ENCODE data around the gene SRP14. TPM values are rescaled to one million over a fixed set of nuclear protein-coding genes. Genes with fewer than 3 reads are reported as not detected.
"Not testable (repeated sequence)": the region's sequence is repeated elsewhere in the genome, so short reads cannot be mapped to it uniquely, and the experiment has no call there.

Gene SRP14
- total RNA-seq, 1 experiment from 2014 or later = 274 TPM

GRCh38 chr15:40080104-40080503 lies 41.1 kb upstream of the SRP14 start:
- BruUV-seq (replicated peaks) = no TSS peak
- peak overlapping the region; percentile 75 for H3K27ac ChIP-seq (ENCODE audit: low read depth, low read length, poor library complexity, severe bottlenecking)
- H3K36me3 ChIP-seq (ENCODE audit: insufficient read depth, low read length, poor library complexity, severe bottlenecking) = no peaks in the 10 kb centered on the region
- ChIA-PET CTCF (no interaction called here), POLR2A (ENCODE audit: low non-redundant PET) (interaction anchor here (0.6 kb wide), 1 partner anchor 1670 kb away, joined by 4 read pairs; no protein-coding TSS in a partner anchor)
- H3K4me1 ChIP-seq (ENCODE audit: insufficient read depth, low read length, poor library complexity, severe bottlenecking) = peaks cover 75% of the 10 kb centered on the region
- H3K9me3 ChIP-seq (ENCODE audit: low read depth, low read length, poor library complexity, severe bottlenecking) = no peaks in the 10 kb centered on the region
- DNase-seq (ENCODE audit: low spot score) = no peak
- TF ChIP-seq CTCF (conservative IDR thresholded peaks at IDR 0.05; ENCODE audit: low read depth, low read length) (no peak), EZH2 (IDR thresholded peaks at IDR 0.05; ENCODE audit: borderline replicate concordance, low read depth, low read length, poor library complexity, severe bottlenecking) (no peak)
- H3K27me3 ChIP-seq (replicated peaks; ENCODE audit: insufficient read depth, low read depth, low read length, poor library complexity) = no peaks in the 10 kb centered on the region
- intact Hi-C loops (cut with micrococcal nuclease; ENCODE audit: unreplicated experiment) = no loop called here
- H3K4me3 ChIP-seq (ENCODE audit: low read depth, low read length, poor library complexity, severe bottlenecking) = no peak overlapping the region

GRCh38 chr15:40079456-40079855 lies 40.5 kb upstream of the SRP14 start:
- Histone ChIP-seq H3K4me1 (ENCODE audit: insufficient read depth, low read length, poor library complexity, severe bottlenecking) (peaks cover 70% of the 10 kb centered on the region), H3K27ac (ENCODE audit: low read depth, low read length, poor library complexity, severe bottlenecking) (peak overlapping the region; percentile 87), H3K27me3 (replicated peaks; ENCODE audit: insufficient read depth, low read depth, low read length, poor library complexity) (no peaks in the 10 kb centered on the region), H3K36me3 (ENCODE audit: insufficient read depth, low read length, poor library complexity, severe bottlenecking) (no peaks in the 10 kb centered on the region), H3K4me3 (ENCODE audit: low read depth, low read length, poor library complexity, severe bottlenecking) (no peak overlapping the region), H3K9me3 (ENCODE audit: low read depth, low read length, poor library complexity, severe bottlenecking) (no peaks in the 10 kb centered on the region)
- no TSS peak for BruUV-seq (replicated peaks)
- no peak for DNase-seq (ENCODE audit: low spot score)
- intact Hi-C loops (cut with micrococcal nuclease; ENCODE audit: unreplicated experiment) = no loop called here
- CTCF ChIA-PET = no interaction called here
- no peak for TF ChIP-seq EZH2 (IDR thresholded peaks at IDR 0.05; ENCODE audit: borderline replicate concordance, low read depth, low read length, poor library complexity, severe bottlenecking)
- no peak for TF ChIP-seq CTCF (conservative IDR thresholded peaks at IDR 0.05; ENCODE audit: low read depth, low read length)
- POLR2A ChIA-PET (ENCODE audit: low non-redundant PET) = no interaction called here

- POLR2A ChIA-PET (ENCODE audit: low non-redundant PET) = no interaction called here
Observed at GRCh38 chr15:40075298-40076044, 36.5 kb upstream of the SRP14 start.

GRCh38 chr15:40074656-40075055 lies 35.7 kb upstream of the SRP14 start:
- H3K4me3 ChIP-seq (ENCODE audit: low read depth, low read length, poor library complexity, severe bottlenecking); H3K9me3 ChIP-seq (ENCODE audit: low read depth, low read length, poor library complexity, severe bottlenecking); H3K27me3 ChIP-seq (replicated peaks; ENCODE audit: insufficient read depth, low read depth, low read length, poor library complexity); DNase-seq (ENCODE audit: low spot score); H3K27ac ChIP-seq (ENCODE audit: low read depth, low read length, poor library complexity, severe bottlenecking); H3K36me3 ChIP-seq (ENCODE audit: insufficient read depth, low read length, poor library complexity, severe bottlenecking); BruUV-seq (replicated peaks); CTCF ChIA-PET; intact Hi-C loops (cut with micrococcal nuclease; ENCODE audit: unreplicated experiment); POLR2A ChIA-PET (ENCODE audit: low non-redundant PET): not testable (repeated sequence)
- H3K4me1 ChIP-seq (ENCODE audit: insufficient read depth, low read length, poor library complexity, severe bottlenecking) = peaks cover 40% of the 10 kb centered on the region

More at GRCh38 chr15:40075298-40076044, 36.5 kb upstream of the SRP14 start:
- intact Hi-C loops (cut with micrococcal nuclease; ENCODE audit: unreplicated experiment) = no loop called here
- H3K9me3 ChIP-seq (ENCODE audit: low read depth, low read length, poor library complexity, severe bottlenecking) = no peaks in the 10 kb centered on the region
- H3K36me3 ChIP-seq (ENCODE audit: insufficient read depth, low read length, poor library complexity, severe bottlenecking) = no peaks in the 10 kb centered on the region
- H3K4me3 ChIP-seq (ENCODE audit: low read depth, low read length, poor library complexity, severe bottlenecking) = no peak overlapping the region
- DNase-seq (ENCODE audit: low spot score) = no peak
- BruUV-seq (replicated peaks) = no TSS peak
- H3K4me1 ChIP-seq (ENCODE audit: insufficient read depth, low read length, poor library complexity, severe bottlenecking) = peaks cover 38% of the 10 kb centered on the region
- CTCF ChIA-PET = no interaction called here
- TF ChIP-seq EZH2 (IDR thresholded peaks at IDR 0.05; ENCODE audit: borderline replicate concordance, low read depth, low read length, poor library complexity, severe bottlenecking) (no peak), CTCF (conservative IDR thresholded peaks at IDR 0.05; ENCODE audit: low read depth, low read length) (no peak)
- peak overlapping the region; percentile 91 for H3K27ac ChIP-seq (ENCODE audit: low read depth, low read length, poor library complexity, severe bottlenecking)
- H3K27me3 ChIP-seq (replicated peaks; ENCODE audit: insufficient read depth, low read depth, low read length, poor library complexity) = no peaks in the 10 kb centered on the region

GRCh38 chr15:40073716-40074490 lies 34.9 kb upstream of the SRP14 start:
- CTCF ChIA-PET; H3K4me3 ChIP-seq (ENCODE audit: low read depth, low read length, poor library complexity, severe bottlenecking); H3K9me3 ChIP-seq (ENCODE audit: low read depth, low read length, poor library complexity, severe bottlenecking); intact Hi-C loops (cut with micrococcal nuclease; ENCODE audit: unreplicated experiment); H3K27ac ChIP-seq (ENCODE audit: low read depth, low read length, poor library complexity, severe bottlenecking); H3K27me3 ChIP-seq (replicated peaks; ENCODE audit: insufficient read depth, low read depth, low read length, poor library complexity); POLR2A ChIA-PET (ENCODE audit: low non-redundant PET); DNase-seq (ENCODE audit: low spot score); H3K36me3 ChIP-seq (ENCODE audit: insufficient read depth, low read length, poor library complexity, severe bottlenecking): not testable (repeated sequence)
- peaks cover 43% of the 10 kb centered on the region for H3K4me1 ChIP-seq (ENCODE audit: insufficient read depth, low read length, poor library complexity, severe bottlenecking)
- TSS peak; percentile 55 for BruUV-seq (replicated peaks)

All from A673 (cell line).